K562 (cell line): ENCODE results near the gene CRYBG1. TPM values are rescaled to one million over a fixed set of nuclear protein-coding genes. Genes with fewer than 3 reads are reported as not detected.

Experiments used
- ATAC-seq: fragments of 200-7000 bp; cut with Tn5 transposase; 3 replicates; pipeline ENCODE4 v1.9.1; 2020; ENCODE audit warnings: moderate library complexity
- BruUV-seq: library from RNA; stranded (reverse); fragments of 400-500 nt; replicated peaks from 2 replicates; lab custom pipeline; 2021; lab: Mats Ljungman, UMichigan
- CTCF ChIA-PET: fragments of 300-600 bp; formaldehyde crosslinking; extraction: SDS; loops from one replicate; lab custom pipeline; 2021; ENCODE audit warnings: low intra/inter-chr PET ratio; lab: Yijun Ruan, JAX
- POLR2A ChIA-PET: fragments of 300-600, 350-650 bp; sonication (Branson Sonifier 250); formaldehyde crosslinking; extraction: SDS; loops from one replicate; lab custom pipeline; 2021; ENCODE audit warnings: antibody characterized with exemption, inconsistent platforms; lab: Yijun Ruan, JAX
- DNase-seq, 4 experiments: peaks; one replicate each; pipeline versions ENCODE4 v3.0.0 to v3.0.0-alpha.2; 2011 to 2018; ENCODE audit warnings: low spot score in 3 of 4, mixed read lengths in 3 of 4; ENCODE audit errors: extremely low read depth in 1 of 4
- FAIRE-seq: peaks from 2 replicates; lab custom pipeline; 2011; peaks lifted over from hg19 to GRCh38; lab: Jason Lieb, UNC
- H2AFZ ChIP-seq: 2 replicates; pipeline ENCODE4 v1.6.0; 2011; ENCODE audit warnings: low read depth, low read length, control low read depth, inconsistent platforms
- H3K27ac ChIP-seq: fragments of 200-600 bp; 3 replicates; pipeline ENCODE4 v1.8.0; 2011; ENCODE audit warnings: low read depth, mild to moderate bottlenecking, control low read depth, inconsistent platforms, low read length, moderate library complexity, mixed read lengths; ENCODE audit errors: extremely low read depth
- H3K27me3 ChIP-seq, 2 experiments: fragments of 300-600 bp in 1 of 2; 2 replicates in 1 of 2; 3 replicates in 1 of 2; pipeline versions ENCODE4 v1.6.0 to v1.8.0; 2011; ENCODE audit warnings: inconsistent platforms in 2 of 2, low read length in 2 of 2, mild to moderate bottlenecking in 1 of 2, mixed read lengths in 1 of 2, moderate library complexity in 1 of 2; ENCODE audit not compliant: control insufficient read depth in 2 of 2, insufficient read depth in 2 of 2
- H3K36me3 ChIP-seq: fragments of 300-600 bp; 3 replicates; pipeline ENCODE4 v1.8.0; 2011; ENCODE audit warnings: mild to moderate bottlenecking, low read length, inconsistent platforms; ENCODE audit not compliant: control insufficient read depth, insufficient read depth
- H3K4me1 ChIP-seq, 2 experiments: fragments of 200-600 bp in 1 of 2; replicated peaks in 1 of 2; 2 replicates in 1 of 2; 3 replicates in 1 of 2; pipeline versions ENCODE4 v1.5.1 to v1.8.0; 2011; ENCODE audit warnings: inconsistent platforms in 2 of 2, low read length in 2 of 2, mild to moderate bottlenecking in 1 of 2, mixed read lengths in 1 of 2, moderate library complexity in 1 of 2; ENCODE audit not compliant: control insufficient read depth in 2 of 2, insufficient read depth in 2 of 2
- H3K4me2 ChIP-seq: 2 replicates; pipeline ENCODE4 v1.6.1; 2011; ENCODE audit warnings: low read length, control low read depth, inconsistent platforms, mixed read lengths; ENCODE audit not compliant: insufficient read depth
- H3K4me3 ChIP-seq: fragments of 200-600 bp; sonication (generic), shearing (Covaris generic); 2 replicates; pipeline ENCODE4 v1.5.1; 2016; ENCODE audit warnings: control low read depth, inconsistent platforms
- H3K79me2 ChIP-seq: fragments of 200-600 bp; 3 replicates; pipeline ENCODE4 v1.8.0; 2011; ENCODE audit warnings: low read length, inconsistent platforms; ENCODE audit not compliant: control insufficient read depth, insufficient read depth
- H3K9ac ChIP-seq, 2 experiments: 2 replicates each; pipeline versions ENCODE4 v1.6.0 to v1.6.1; 2011; ENCODE audit warnings: low read depth in 2 of 2, low read length in 2 of 2, control low read depth in 1 of 2, inconsistent platforms in 1 of 2, mild to moderate bottlenecking in 1 of 2, mixed read lengths in 1 of 2; ENCODE audit not compliant: insufficient read depth in 1 of 2
- H3K9me1 ChIP-seq: one replicate; pipeline ENCODE4 v1.6.0; 2011; ENCODE audit warnings: inconsistent platforms, mild to moderate bottlenecking, low read length, moderate library complexity; ENCODE audit not compliant: control insufficient read depth, insufficient read depth
- H3K9me3 ChIP-seq: replicated peaks from 2 replicates; pipeline ENCODE4 v1.5.1; 2011; ENCODE audit warnings: low read depth, low read length, inconsistent platforms; ENCODE audit not compliant: control insufficient read depth, insufficient read depth
- H4K20me1 ChIP-seq: replicated peaks from 2 replicates; pipeline ENCODE4 v1.6.1; 2011; ENCODE audit warnings: low read length, inconsistent platforms, mixed read lengths; ENCODE audit not compliant: control insufficient read depth, insufficient read depth
- C11orf30 ChIP-seq: fragments of 450-650 bp; IDR thresholded peaks from 2 replicates; pipeline ENCODE4 v1.6.1; 2016; ENCODE audit warnings: low read depth, mild to moderate bottlenecking
- FOXJ3 ChIP-seq: sonication (generic); formaldehyde crosslinking; IDR thresholded peaks from 2 replicates; pipeline ENCODE4 v1.4.0; 2020; ENCODE audit warnings: mild to moderate bottlenecking, missing genetic modification reagents
- HMG20B ChIP-seq: fragments of 250-450 bp; sonication (Bioruptor Pico); IDR thresholded peaks from 2 replicates; pipeline ENCODE4 v1.5.0; 2021; ENCODE audit warnings: mild to moderate bottlenecking
- IRF2 ChIP-seq: sonication (generic); formaldehyde crosslinking; IDR thresholded peaks from 2 replicates; pipeline ENCODE4 v1.8.1; 2022; ENCODE audit warnings: mild to moderate bottlenecking, missing genetic modification reagents
- LARP7 ChIP-seq: fragments of 450-650 bp; IDR thresholded peaks from 2 replicates; pipeline ENCODE4 v1.6.1; 2016
- MYC ChIP-seq, 2 experiments: fragments of 250-450 bp in 1 of 2; sonication (Bioruptor Pico) in 1 of 2; IDR thresholded peaks; 2 replicates each; pipeline versions ENCODE4 v1.5.1 to v1.6.1; 2012 to 2021; ENCODE audit warnings: low read depth in 2 of 2, borderline replicate concordance in 1 of 2, improper control_type of control experiment in 1 of 2, low read length in 1 of 2, mild to moderate bottlenecking in 1 of 2, moderate library complexity in 1 of 2
- SMC3 ChIP-seq: conservative IDR thresholded peaks from 2 replicates; pipeline ENCODE4 v1.6.1; 2011; ENCODE audit warnings: low read depth, low read length, improper control_type of control experiment; ENCODE audit not compliant: insufficient read depth
- SRSF3 ChIP-seq: fragments of 200-400 bp; formaldehyde crosslinking; IDR thresholded peaks from 2 replicates; pipeline ENCODE4 v1.6.1; 2016; ENCODE audit warnings: mild to moderate bottlenecking, low read length, moderate library complexity; ENCODE audit not compliant: insufficient read depth
- STAT5B ChIP-seq: fragments of 250-450 bp; sonication (Bioruptor Pico); IDR thresholded peaks from 2 replicates; pipeline ENCODE4 v1.8.0; 2021; ENCODE audit warnings: mild to moderate bottlenecking, inconsistent platforms
- ZNF212 ChIP-seq: fragments of 450-650 bp; formaldehyde crosslinking; IDR thresholded peaks from 2 replicates; pipeline ENCODE4 v1.4.0; 2020; ENCODE audit warnings: mild to moderate bottlenecking
- ZNF232 ChIP-seq: sonication (generic); formaldehyde crosslinking; IDR thresholded peaks from 2 replicates; pipeline ENCODE4 v1.8.0; 2022; ENCODE audit warnings: mild to moderate bottlenecking, missing genetic modification reagents
- ZNF717 ChIP-seq: fragments of 250-450 bp; sonication (Bioruptor Pico); IDR thresholded peaks from 2 replicates; pipeline ENCODE4 v1.5.0; 2021
- ZNF77 ChIP-seq: fragments of 250-450 bp; sonication (Bioruptor Pico); IDR thresholded peaks from 2 replicates; pipeline ENCODE4 v1.5.0; 2020
- WGBS: fragments of 100-300 bp; shearing (Covaris generic); methylation state at CpG from one replicate; pipeline ENCODE4 v1.1.6; 2016; ENCODE audit warnings: low coverage, mixed read lengths; ENCODE audit not compliant: insufficient coverage; ENCODE audit errors: missing lambda C conversion rate; 5-methylcytosine and 5-hydroxymethylcytosine counted together
- in situ Hi-C: fragments of 300-500 bp; cut with MboI; formaldehyde crosslinking; loops from 4 replicates; pipeline ENCODE4 v1.15.0; 2018; ENCODE audit warnings: inconsistent platforms, mixed read lengths
- intact Hi-C: fragments of 100-400 bp; cut with micrococcal nuclease; formaldehyde crosslinking; loops from 2 replicates; pipeline ENCODE4 v1.14.2; 2022
- polyA plus RNA-seq, 8 experiments: library from polyadenylated mRNA; depleted of rRNA in 4 of 8; stranded (reverse) in 5 of 8; unstranded in 3 of 8; fragments of >200 nt; fragmentation: Nextera tagmentation in 2 of 8; fragmentation: Illumina TruSeq in 1 of 8; extraction: Ambion mirVana in 2 of 8; extraction: Trizol in 1 of 8; gene quantifications; 2 replicates each; pipeline versions ENCODE4 v1.2.1 to v1.2.3, GENCODE V29; 2011 to 2014; ENCODE audit warnings: inconsistent platforms in 1 of 8, missing spikeins in 1 of 8
- total RNA-seq, 7 experiments: library from RNA; depleted of rRNA in 6 of 7; stranded (reverse); fragments of >200 nt in 6 of 7; fragmentation: Illumina TruSeq in 2 of 7; extraction: Trizol in 2 of 7; gene quantifications; 2 replicates each; pipeline versions ENCODE4 v1.2.1 to v1.2.3, GENCODE V29; 2011 to 2021; ENCODE audit warnings: low replicate concordance in 1 of 7
- TF ChIP-seq, protein P1 (sequence below): IDR thresholded peaks from 2 replicates; pipeline ENCODE4 v1.6.1; 2016; ENCODE audit warnings: missing genetic modification characterization, missing compliant biosample characterization
- TF ChIP-seq, protein P2 (sequence below), 2 experiments: IDR thresholded peaks; 2 replicates each; pipeline ENCODE4 v1.6.1; 2012; ENCODE audit warnings: improper control_type of control experiment in 2 of 2, low read depth in 2 of 2, low read length in 2 of 2, borderline replicate concordance in 1 of 2

The CRYBG1 gene
- total and polyA plus RNA-seq, 9 of the 15 experiments (the other 6 are each of a cell fraction or from before 2014, with no cell fraction given): 0.07 to 0.47 (median 0.11) TPM

DNA sequence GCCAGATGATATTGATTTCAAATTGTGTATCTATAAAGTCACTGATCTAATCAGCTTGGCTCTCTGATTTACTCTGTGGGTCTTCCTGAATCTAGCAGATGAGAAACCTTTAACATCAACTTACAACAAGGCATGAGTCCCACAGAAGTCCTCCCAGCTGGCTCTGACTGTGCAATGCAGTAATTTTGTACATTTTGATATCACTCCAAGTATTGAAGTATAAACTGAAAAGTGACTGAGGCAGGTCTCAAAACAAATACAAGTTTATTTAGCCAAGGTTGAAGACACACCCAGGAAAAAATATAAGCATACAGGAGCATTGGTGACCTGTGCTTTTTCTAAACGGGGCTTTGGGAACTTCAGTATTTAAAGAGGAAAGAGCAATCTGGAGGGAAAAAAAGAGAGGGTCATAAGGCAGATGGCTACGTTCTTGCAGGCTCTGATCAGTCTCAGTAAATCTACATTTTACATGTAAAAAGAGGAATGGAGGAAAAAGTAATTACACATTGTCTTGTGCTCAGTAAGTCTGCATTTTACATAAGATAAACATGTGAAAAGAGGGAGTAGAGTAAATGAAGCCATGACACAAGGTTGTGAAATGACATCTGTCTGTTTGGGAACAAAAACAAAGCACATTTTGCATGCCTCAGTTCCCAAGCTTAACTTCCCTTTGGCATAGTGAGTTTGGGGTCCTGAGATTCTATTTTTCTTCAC is 59.5 kb downstream of the CRYBG1 start:
- no peak overlapping the region for H3K4me3 ChIP-seq
- TF ChIP-seq STAT5B (CRISPR knock-in tag) (no peak), SMC3 (no peak), FOXJ3 (CRISPR knock-in tag) (no peak), MYC (IDR thresholded peaks at IDR 0.05; ENCODE audit: low read depth, low read length) (no peak), MYC (CRISPR knock-in tag; IDR thresholded peaks at IDR 0.05; ENCODE audit: borderline replicate concordance, low read depth) (no peak), HMG20B (CRISPR knock-in tag) (no peak), C11orf30 (no peak), ZNF232 (CRISPR knock-in tag) (no peak), LARP7 (no peak), ZNF717 (CRISPR knock-in tag) (no peak), IRF2 (no peak), SRSF3 (no peak), ZNF212 (CRISPR knock-in tag) (no peak), ZNF77 (CRISPR knock-in tag) (no peak)
- TF ChIP-seq, protein P1, sequence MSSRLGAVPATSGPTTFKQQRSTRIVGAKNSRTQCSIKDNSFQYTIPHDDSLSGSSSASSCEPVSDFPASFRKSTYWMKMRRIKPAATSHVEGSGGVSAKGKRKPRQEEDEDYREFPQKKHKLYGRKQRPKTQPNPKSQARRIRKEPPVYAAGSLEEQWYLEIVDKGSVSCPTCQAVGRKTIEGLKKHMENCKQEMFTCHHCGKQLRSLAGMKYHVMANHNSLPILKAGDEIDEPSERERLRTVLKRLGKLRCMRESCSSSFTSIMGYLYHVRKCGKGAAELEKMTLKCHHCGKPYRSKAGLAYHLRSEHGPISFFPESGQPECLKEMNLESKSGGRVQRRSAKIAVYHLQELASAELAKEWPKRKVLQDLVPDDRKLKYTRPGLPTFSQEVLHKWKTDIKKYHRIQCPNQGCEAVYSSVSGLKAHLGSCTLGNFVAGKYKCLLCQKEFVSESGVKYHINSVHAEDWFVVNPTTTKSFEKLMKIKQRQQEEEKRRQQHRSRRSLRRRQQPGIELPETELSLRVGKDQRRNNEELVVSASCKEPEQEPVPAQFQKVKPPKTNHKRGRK (tag): no peak
- TF ChIP-seq, protein P2, sequence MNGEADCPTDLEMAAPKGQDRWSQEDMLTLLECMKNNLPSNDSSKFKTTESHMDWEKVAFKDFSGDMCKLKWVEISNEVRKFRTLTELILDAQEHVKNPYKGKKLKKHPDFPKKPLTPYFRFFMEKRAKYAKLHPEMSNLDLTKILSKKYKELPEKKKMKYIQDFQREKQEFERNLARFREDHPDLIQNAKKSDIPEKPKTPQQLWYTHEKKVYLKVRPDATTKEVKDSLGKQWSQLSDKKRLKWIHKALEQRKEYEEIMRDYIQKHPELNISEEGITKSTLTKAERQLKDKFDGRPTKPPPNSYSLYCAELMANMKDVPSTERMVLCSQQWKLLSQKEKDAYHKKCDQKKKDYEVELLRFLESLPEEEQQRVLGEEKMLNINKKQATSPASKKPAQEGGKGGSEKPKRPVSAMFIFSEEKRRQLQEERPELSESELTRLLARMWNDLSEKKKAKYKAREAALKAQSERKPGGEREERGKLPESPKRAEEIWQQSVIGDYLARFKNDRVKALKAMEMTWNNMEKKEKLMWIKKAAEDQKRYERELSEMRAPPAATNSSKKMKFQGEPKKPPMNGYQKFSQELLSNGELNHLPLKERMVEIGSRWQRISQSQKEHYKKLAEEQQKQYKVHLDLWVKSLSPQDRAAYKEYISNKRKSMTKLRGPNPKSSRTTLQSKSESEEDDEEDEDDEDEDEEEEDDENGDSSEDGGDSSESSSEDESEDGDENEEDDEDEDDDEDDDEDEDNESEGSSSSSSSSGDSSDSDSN (IDR thresholded peaks at IDR 0.05; ENCODE audit: borderline replicate concordance in 1 of 2, low read depth in 2 of 2, low read length in 2 of 2): no peak
- H3K79me2 ChIP-seq: no peaks in the 10 kb centered on the region
- H3K27ac ChIP-seq: no peak overlapping the region
- WGBS: 0% methylated on average over 2 of the region's 2 CpGs
- DNase-seq (no peak), ATAC-seq (no peak), FAIRE-seq (no peak)
- in situ Hi-C loops (no loop called here), intact Hi-C loops (no loop called here)
- H3K27me3 ChIP-seq: peaks cover 3 to 20% of the 10 kb centered on the region in 2 experiments; a peak in 3 of 5 replicates
- no TSS peak for BruUV-seq
- H3K9me1 ChIP-seq: no peaks in the 10 kb centered on the region
- H3K9ac ChIP-seq: no peak overlapping the region
- no peak overlapping the region for H3K4me2 ChIP-seq
- ChIA-PET CTCF (no interaction called here), POLR2A (no interaction called here)
- H3K4me1 ChIP-seq: no peaks in the 10 kb centered on the region
- no peaks in the 10 kb centered on the region for H3K36me3 ChIP-seq
- H2AFZ ChIP-seq: no peak overlapping the region
- no peaks in the 10 kb centered on the region for H3K9me3 ChIP-seq
- no peaks in the 10 kb centered on the region for H4K20me1 ChIP-seq
